HEK293 (cell line): ENCODE results near the gene UBA7.

Source experiments
- CTCF ChIA-PET: fragments of 350-600 bp; formaldehyde crosslinking; extraction: SDS; loops from one replicate; lab custom pipeline; 2021; ENCODE audit warnings: antibody characterized with exemption; lab: Yijun Ruan, JAX
- POLR2A ChIA-PET: fragments of 300-600 bp; formaldehyde crosslinking; extraction: SDS; loops from one replicate; lab custom pipeline; 2020; ENCODE audit warnings: antibody characterized with exemption, inconsistent platforms; lab: Yijun Ruan, JAX
- H3K27ac ChIP-seq: fragments of 200-500 bp; sonication (Bioruptor generic); 2 replicates; pipeline ENCODE4 v1.5.1; 2014; ENCODE audit warnings: low read depth, low read length, control low read depth, inconsistent platforms; ENCODE audit errors: extremely low read depth
- H3K36me3 ChIP-seq, 2 experiments: fragments of 200-500 bp in 1 of 2; sonication (Bioruptor generic) in 1 of 2; 1 replicate in 1 of 2; 2 replicates in 1 of 2; pipeline ENCODE4 v1.5.1; 2014 to 2017; ENCODE audit warnings: inconsistent platforms in 2 of 2, low read length in 2 of 2; ENCODE audit not compliant: control insufficient read depth in 2 of 2, insufficient read depth in 1 of 2
- H3K4me1 ChIP-seq: fragments of 200-500 bp; sonication (Bioruptor generic); 2 replicates; pipeline ENCODE4 v1.5.1; 2014; ENCODE audit warnings: mild to moderate bottlenecking, low read length, inconsistent platforms; ENCODE audit not compliant: control insufficient read depth, insufficient read depth
- H3K4me3 ChIP-seq: 2 replicates; pipeline ENCODE4 v1.5.1; 2011; ENCODE audit warnings: low read depth, mild to moderate bottlenecking, control low read depth, low read length, moderate library complexity
- H3K9me3 ChIP-seq: fragments of 200-500 bp; sonication (Bioruptor generic); 2 replicates; pipeline ENCODE4 v1.5.1; 2014; ENCODE audit warnings: low read depth, low read length, inconsistent platforms; ENCODE audit not compliant: control insufficient read depth, insufficient read depth
- CTCF ChIP-seq: fragments of 450-650 bp; formaldehyde crosslinking; IDR thresholded peaks from 2 replicates; pipeline ENCODE4 v1.5.1; 2016; ENCODE audit warnings: missing biosample characterization, missing genetic modification characterization
- ELK4 ChIP-seq: IDR thresholded peaks from 2 replicates; pipeline ENCODE4 v1.6.1; 2011; ENCODE audit warnings: mild to moderate bottlenecking, low read depth, low read length, borderline replicate concordance
- GLIS2 ChIP-seq: fragments of 450-650 bp; formaldehyde crosslinking; IDR thresholded peaks from 2 replicates; pipeline ENCODE4 v1.5.1; 2016; ENCODE audit warnings: missing biosample characterization, missing genetic modification characterization
- KLF16 ChIP-seq: fragments of 450-650 bp; formaldehyde crosslinking; IDR thresholded peaks from 2 replicates; pipeline ENCODE4 v1.5.1; 2017; ENCODE audit warnings: missing biosample characterization, missing genetic modification characterization
- KLF17 ChIP-seq: fragments of 450-650 bp; formaldehyde crosslinking; IDR thresholded peaks from 2 replicates; pipeline ENCODE4 v1.5.1; 2016; ENCODE audit warnings: missing biosample characterization, missing genetic modification characterization
- SCRT1 ChIP-seq: fragments of 450-650 bp; formaldehyde crosslinking; IDR thresholded peaks from 2 replicates; pipeline ENCODE4 v1.5.1; 2016; ENCODE audit warnings: missing biosample characterization, missing genetic modification characterization, borderline replicate concordance
- SP3 ChIP-seq: fragments of 450-650 bp; formaldehyde crosslinking; IDR thresholded peaks from 2 replicates; pipeline ENCODE4 v1.5.1; 2016; ENCODE audit warnings: missing biosample characterization, missing genetic modification characterization
- SP7 ChIP-seq: fragments of 450-650 bp; formaldehyde crosslinking; IDR thresholded peaks from 2 replicates; pipeline ENCODE4 v1.5.1; 2016; ENCODE audit warnings: missing biosample characterization, missing genetic modification characterization
- TCF7L2 ChIP-seq: IDR thresholded peaks from 2 replicates; pipeline ENCODE4 v1.6.1; 2011; ENCODE audit warnings: low read depth, mild to moderate bottlenecking, inconsistent platforms, low read length, moderate library complexity, borderline replicate concordance
- ZBTB49 ChIP-seq: fragments of 450-650 bp; formaldehyde crosslinking; IDR thresholded peaks from 2 replicates; pipeline ENCODE4 v1.5.1; 2016; ENCODE audit warnings: missing biosample characterization, missing genetic modification characterization, low read depth
- ZNF16 ChIP-seq: fragments of 450-650 bp; formaldehyde crosslinking; IDR thresholded peaks from 2 replicates; pipeline ENCODE4 v1.5.1; 2016; ENCODE audit warnings: low read depth, missing biosample characterization, missing genetic modification characterization
- ZNF19 ChIP-seq: fragments of 450-650 bp; formaldehyde crosslinking; IDR thresholded peaks from 2 replicates; pipeline ENCODE4; 2016; ENCODE audit warnings: missing biosample characterization, missing genetic modification characterization, low read depth
- ZNF202 ChIP-seq: fragments of 450-650 bp; formaldehyde crosslinking; IDR thresholded peaks from 2 replicates; pipeline ENCODE4 v1.5.1; 2016; ENCODE audit warnings: missing biosample characterization, missing genetic modification characterization, borderline replicate concordance
- ZNF366 ChIP-seq: fragments of 450-650 bp; formaldehyde crosslinking; conservative IDR thresholded peaks from 2 replicates; pipeline ENCODE4 v1.5.1; 2016; ENCODE audit warnings: missing biosample characterization, missing genetic modification characterization
- ZNF513 ChIP-seq: fragments of 450-650 bp; IDR thresholded peaks from 2 replicates; pipeline ENCODE4 v1.5.1; 2018; ENCODE audit warnings: missing biosample characterization, missing genetic modification characterization
- ZNF521 ChIP-seq: fragments of 450-650 bp; formaldehyde crosslinking; IDR thresholded peaks from 2 replicates; pipeline ENCODE4 v1.5.1; 2017; ENCODE audit warnings: missing biosample characterization, mild to moderate bottlenecking, missing genetic modification characterization
- ZNF549 ChIP-seq: fragments of 450-650 bp; IDR thresholded peaks from 2 replicates; pipeline ENCODE4 v1.5.1; 2018; ENCODE audit warnings: missing biosample characterization, missing genetic modification characterization, mild to moderate bottlenecking, inconsistent platforms, moderate library complexity
- ZNF555 ChIP-seq: fragments of 450-650 bp; formaldehyde crosslinking; conservative IDR thresholded peaks from 2 replicates; pipeline ENCODE4 v1.5.1; 2017; ENCODE audit warnings: missing biosample characterization, mild to moderate bottlenecking, missing genetic modification characterization, inconsistent platforms
- ZNF558 ChIP-seq: fragments of 450-650 bp; formaldehyde crosslinking; IDR thresholded peaks from 2 replicates; pipeline ENCODE4 v1.5.1; 2016; ENCODE audit warnings: missing biosample characterization, missing genetic modification characterization
- ZNF580 ChIP-seq: fragments of 450-650 bp; formaldehyde crosslinking; IDR thresholded peaks from 2 replicates; pipeline ENCODE4 v1.5.1; 2016; ENCODE audit warnings: missing biosample characterization, missing genetic modification characterization
- ZNF629 ChIP-seq: fragments of 450-650 bp; formaldehyde crosslinking; IDR thresholded peaks from 2 replicates; pipeline ENCODE4 v1.5.1; 2017; ENCODE audit warnings: missing biosample characterization, missing genetic modification characterization
- ZNF768 ChIP-seq: fragments of 450-650 bp; formaldehyde crosslinking; IDR thresholded peaks from 2 replicates; pipeline ENCODE4 v1.5.1; 2018; ENCODE audit warnings: missing biosample characterization, mild to moderate bottlenecking, missing genetic modification characterization
- ZNF792 ChIP-seq: fragments of 450-650 bp; formaldehyde crosslinking; IDR thresholded peaks from 2 replicates; pipeline ENCODE4 v1.5.1; 2016; ENCODE audit warnings: missing biosample characterization, missing genetic modification characterization

The UBA7 gene

GRCh38 chr3:49806850-49807249 lies 6.9 kb downstream of the UBA7 start:
- CTCF ChIA-PET, result interaction anchor here (1.2 kb wide), 1 partner anchor 100 kb away, joined by 4 read pairs; no protein-coding TSS in a partner anchor
- no peaks in the 10 kb centered on the region for H3K9me3 ChIP-seq
- no peaks in the 10 kb centered on the region for H3K4me1 ChIP-seq
- H3K27ac ChIP-seq, result no peak overlapping the region
- H3K36me3 ChIP-seq, result no peaks in the 10 kb centered on the region
- H3K4me3 ChIP-seq, result no peak overlapping the region
- TF ChIP-seq ZNF792 (tag by site-specific recombination) (no peak), CTCF (tag by site-specific recombination) (no peak), KLF17 (tag by site-specific recombination) (no peak), ZNF521 (tag by site-specific recombination) (no peak), ZNF16 (no peak), ZNF580 (tag by site-specific recombination) (no peak), ZNF19 (tag by site-specific recombination) (no peak), ZNF549 (tag by site-specific recombination) (no peak), ZNF513 (tag by site-specific recombination) (no peak), ZBTB49 (tag by site-specific recombination) (no peak), ZNF366 (tag by site-specific recombination) (no peak), ZNF558 (tag by site-specific recombination) (no peak), SCRT1 (tag by site-specific recombination) (no peak), ZNF629 (tag by site-specific recombination) (no peak), SP3 (tag by site-specific recombination) (no peak), ZNF768 (tag by site-specific recombination) (no peak)
- TF ChIP-seq, all 188 proteins: peak for 0
- POLR2A ChIA-PET, result no interaction called here

- Histone ChIP-seq H3K4me1 (no peaks in the 10 kb centered on the region), H3K27ac (no peak overlapping the region), H3K9me3 (no peaks in the 10 kb centered on the region), H3K36me3 (no peaks in the 10 kb centered on the region), H3K4me3 (no peak overlapping the region)
- ChIA-PET POLR2A (interaction anchor here (0.6 kb wide), 1 partner anchor 14 kb away, joined by 3 read pairs; no protein-coding TSS in a partner anchor), CTCF (interaction anchor here (1.2 to 2.0 kb wide), 3 partner anchors 33 to 100 kb away, joined by 4 to 10 read pairs (median 4); no protein-coding TSS in a partner anchor)
- TF ChIP-seq KLF16 (no peak), TCF7L2 (no peak), GLIS2 (tag by site-specific recombination) (no peak), ZNF555 (no peak), SP7 (tag by site-specific recombination) (no peak), ZNF202 (tag by site-specific recombination) (no peak), ELK4 (no peak)
Observed at GRCh38 chr3:49805897-49806701, 7.7 kb downstream of the UBA7 start.
